ENCODE measurements around the gene DTX3L.

The DTX3L gene

DNA sequence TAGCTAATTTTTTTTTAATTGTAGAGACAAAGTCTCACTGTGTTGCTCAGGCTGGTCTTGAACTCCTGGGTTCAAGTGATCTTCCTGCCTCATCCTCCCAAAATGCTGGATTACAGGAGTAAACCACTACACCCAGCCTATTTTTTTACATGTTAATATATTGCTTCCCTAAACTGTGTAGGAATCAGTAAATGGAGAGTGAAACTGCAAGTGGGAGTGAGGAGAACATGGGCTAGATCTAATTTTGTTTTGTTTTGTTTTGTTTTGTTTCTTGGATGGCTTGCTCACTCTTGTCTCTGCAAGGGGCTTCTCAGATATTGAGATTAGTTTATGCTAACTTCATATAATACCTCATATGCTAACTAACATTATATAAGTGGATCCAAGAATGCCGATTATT, 44.8 kb downstream of the DTX3L start:
- DNase-seq = no peak

DNA sequence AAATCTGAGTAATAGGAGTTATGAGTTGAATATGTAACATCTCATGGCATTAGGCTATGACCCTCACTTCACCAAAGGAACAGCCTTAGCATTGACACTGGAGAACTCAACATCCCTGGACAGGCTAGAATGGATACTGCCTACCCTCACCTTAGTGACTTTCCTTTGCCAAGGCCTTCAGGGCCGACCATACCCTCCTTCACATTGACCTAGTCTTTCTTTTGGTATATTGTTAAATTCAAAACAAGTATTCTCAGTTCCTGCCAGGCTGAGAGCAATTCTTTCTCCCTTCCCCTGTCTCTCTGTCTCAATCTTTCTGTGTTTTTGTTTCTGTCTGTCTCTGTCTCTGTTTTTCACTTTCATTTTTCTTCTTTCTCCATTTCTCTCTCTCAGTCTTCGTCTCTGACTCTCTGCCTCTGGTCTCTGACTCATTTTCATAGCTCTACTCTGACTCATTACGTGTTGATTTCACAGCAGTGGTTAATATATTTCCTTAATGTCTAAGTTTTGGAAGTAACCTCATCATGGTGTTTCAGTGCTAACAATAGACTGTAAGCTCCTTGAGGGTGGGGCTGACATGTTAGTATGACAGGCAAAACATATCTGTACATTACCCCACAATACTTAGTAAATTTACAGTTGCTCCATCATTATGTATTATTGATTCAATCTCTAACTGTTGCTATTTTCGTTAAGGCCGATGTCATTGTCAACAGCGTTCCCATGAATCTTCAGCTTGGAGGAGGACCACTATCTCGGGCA, 45.8 kb downstream of the DTX3L start:
- DNase-seq = no peak

DNA sequence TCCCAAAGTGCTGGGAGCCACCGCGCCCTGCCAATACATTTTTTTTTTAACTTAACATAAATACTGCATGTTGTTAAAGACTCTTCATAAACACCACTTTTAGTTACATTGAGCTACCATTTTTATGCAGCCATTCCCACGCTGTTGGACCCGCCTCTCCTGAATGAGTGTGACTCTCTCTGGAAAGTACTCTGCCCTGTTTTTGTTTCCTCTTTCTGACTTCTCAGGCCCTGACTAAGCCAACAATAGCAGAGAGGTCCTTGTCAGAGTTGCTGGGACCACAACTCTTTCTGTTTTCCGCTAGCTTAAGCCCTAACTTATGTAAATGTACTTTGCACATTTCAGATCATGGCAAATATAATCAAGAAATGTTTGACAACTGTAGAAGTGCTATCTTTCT, 48.6 kb downstream of the DTX3L start:
- DNase-seq = no peak

DNA sequence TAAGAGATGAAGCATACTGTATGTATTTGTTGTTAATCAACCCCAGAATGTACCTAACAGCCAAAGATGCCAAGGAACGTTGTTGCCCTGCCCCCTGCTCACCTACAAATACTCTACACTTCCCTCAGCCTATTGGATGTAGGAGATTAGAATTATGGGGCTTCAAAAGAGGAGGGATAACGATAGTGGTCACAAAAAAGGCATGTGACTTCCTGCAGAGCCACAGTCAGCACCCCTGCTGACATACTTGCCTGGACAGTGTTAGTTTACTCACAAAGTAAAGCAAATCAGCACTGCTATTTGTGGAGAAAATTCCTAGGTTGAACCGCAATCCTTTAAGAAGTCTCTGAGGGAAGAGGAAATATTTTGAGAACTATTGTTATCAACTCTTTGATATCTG, 51.2 kb downstream of the DTX3L start:
- DNase-seq = no peak

- DNase-seq = no peak
These were observed 54.5 kb downstream of the DTX3L start for GRCh38 chr3:122618614-122619013.

DNA sequence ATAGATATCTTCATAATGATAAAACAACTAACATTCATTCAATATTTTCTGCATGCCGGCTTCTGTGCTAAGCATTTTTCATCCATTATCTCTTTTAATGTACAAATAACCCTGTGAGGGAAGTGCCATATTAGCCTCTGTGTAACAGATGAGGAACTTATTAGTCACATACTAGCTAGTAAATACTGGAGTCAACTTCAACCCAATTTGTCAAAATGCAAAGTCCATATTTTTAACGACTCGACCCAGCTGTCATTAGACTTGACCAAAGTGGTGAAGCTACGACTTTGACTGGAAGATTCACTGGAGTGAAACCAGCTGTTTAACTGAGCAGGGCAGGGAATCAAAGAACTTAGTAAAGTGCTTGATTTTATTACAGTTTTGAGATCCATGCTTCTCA, 54.9 kb downstream of the DTX3L start:
- no peak for DNase-seq

GRCh38 chr3:122620399-122620798, 56.3 kb downstream of the DTX3L start:
- DNase-seq = no peak

DNA sequence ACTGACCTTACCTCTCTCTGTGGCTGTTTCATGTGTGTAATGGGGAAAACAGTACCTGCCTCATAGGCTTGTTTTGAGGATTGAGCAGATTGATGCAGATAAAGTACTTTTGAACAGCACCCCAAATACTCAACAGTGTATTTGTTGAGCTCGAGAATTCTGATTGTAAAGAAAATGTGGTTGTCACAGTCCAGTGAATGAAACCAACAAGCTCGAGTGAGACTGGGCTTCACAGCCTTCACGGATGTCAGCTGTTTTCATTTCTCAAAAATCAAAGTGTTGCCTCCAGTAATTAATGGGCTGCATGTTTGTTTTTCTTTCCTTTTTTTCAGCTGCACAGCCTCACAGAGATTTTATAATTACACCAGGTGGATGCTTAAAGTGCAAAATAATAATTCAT, 57.0 kb downstream of the DTX3L start:
- no peak for DNase-seq

GRCh38 chr3:122623031-122623829, 59.1 kb downstream of the DTX3L start:
- no peak for DNase-seq
